ENCODE results near the gene MAPKAP1.

Gene MAPKAP1

GRCh38 chr9:125659201-125659840 lies 47.7 kb downstream of the MAPKAP1 start:
- no peaks in the 10 kb centered on the region for H3K27me3 ChIP-seq
- peaks cover 12% of the 10 kb centered on the region for H3K36me3 ChIP-seq
- no peak overlapping the region for H3K27ac ChIP-seq
- no peaks in the 10 kb centered on the region for H3K9me3 ChIP-seq
- no peak for TF ChIP-seq CTCF (IDR thresholded peaks at IDR 0.05)
- H3K4me3 ChIP-seq (ENCODE audit: low read depth in 1 of 2, low read length in 1 of 2) = no peak overlapping the region
- H3K4me1 ChIP-seq (ENCODE audit: control insufficient read depth in 1 of 2, insufficient read depth in 1 of 2, low read depth in 1 of 2, low read length in 1 of 2) = no peaks in the 10 kb centered on the region

- Histone ChIP-seq H3K36me3 (peaks cover 12% of the 10 kb centered on the region), H3K27me3 (no peaks in the 10 kb centered on the region), H3K27ac (no peak overlapping the region), H3K9me3 (no peaks in the 10 kb centered on the region), H3K4me3 (ENCODE audit: low read depth in 1 of 2, low read length in 1 of 2) (no peak overlapping the region), H3K4me1 (ENCODE audit: control insufficient read depth in 1 of 2, insufficient read depth in 1 of 2, low read depth in 1 of 2, low read length in 1 of 2) (no peaks in the 10 kb centered on the region)
- no peak for TF ChIP-seq CTCF (IDR thresholded peaks at IDR 0.05)
Measured at GRCh38 chr9:125656560-125656959, 50.4 kb downstream of the MAPKAP1 start.

- H3K27me3 ChIP-seq = no peaks in the 10 kb centered on the region
- no peak for TF ChIP-seq CTCF (IDR thresholded peaks at IDR 0.05)
- peaks cover under 1 to 1% of the 10 kb centered on the region in 2 experiments for H3K4me1 ChIP-seq (ENCODE audit: control insufficient read depth in 1 of 2, insufficient read depth in 1 of 2, low read depth in 1 of 2, low read length in 1 of 2)
Measured at GRCh38 chr9:125655691-125656410, 51.2 kb downstream of the MAPKAP1 start.

GRCh38 chr9:125655066-125655633 lies 51.9 kb downstream of the MAPKAP1 start:
- Histone ChIP-seq H3K4me1 (ENCODE audit: control insufficient read depth in 1 of 2, insufficient read depth in 1 of 2, low read depth in 1 of 2, low read length in 1 of 2) (peaks cover 8% of the 10 kb centered on the region in 2 experiments), H3K27me3 (no peaks in the 10 kb centered on the region), H3K36me3 (peaks cover 12% of the 10 kb centered on the region), H3K4me3 (ENCODE audit: low read depth in 1 of 2, low read length in 1 of 2) (no peak overlapping the region), H3K9me3 (no peaks in the 10 kb centered on the region), H3K27ac (no peak overlapping the region)
- no peak for TF ChIP-seq CTCF (IDR thresholded peaks at IDR 0.05)

More at GRCh38 chr9:125655691-125656410, 51.2 kb downstream of the MAPKAP1 start:
- H3K36me3 ChIP-seq = peaks cover 12% of the 10 kb centered on the region
- no peak overlapping the region for H3K27ac ChIP-seq
- H3K4me3 ChIP-seq (ENCODE audit: low read depth in 1 of 2, low read length in 1 of 2) = no peak overlapping the region
- no peaks in the 10 kb centered on the region for H3K9me3 ChIP-seq

GRCh38 chr9:125654121-125654520 lies 52.9 kb downstream of the MAPKAP1 start:
- H3K4me1 ChIP-seq (ENCODE audit: control insufficient read depth in 1 of 2, insufficient read depth in 1 of 2, low read depth in 1 of 2, low read length in 1 of 2) = peaks cover 18% of the 10 kb centered on the region in 2 experiments
- no peak overlapping the region for H3K27ac ChIP-seq
- H3K36me3 ChIP-seq = peaks cover 12% of the 10 kb centered on the region
- no peaks in the 10 kb centered on the region for H3K27me3 ChIP-seq
- TF ChIP-seq CTCF (IDR thresholded peaks at IDR 0.05) = no peak
- no peak overlapping the region for H3K4me3 ChIP-seq (ENCODE audit: low read depth in 1 of 2, low read length in 1 of 2)
- no peaks in the 10 kb centered on the region for H3K9me3 ChIP-seq
